Measurements from ENCODE around the gene TBX4. TPM values are rescaled to one million over a fixed set of nuclear protein-coding genes. Genes with fewer than 3 reads are reported as not detected.
"Not testable (repeated sequence)": the region's sequence is repeated elsewhere in the genome, so short reads cannot be mapped to it uniquely, and the experiment has no call there.

TBX4 gene
- total RNA-seq, 1 experiment from 2014 or later = not detected

DNA sequence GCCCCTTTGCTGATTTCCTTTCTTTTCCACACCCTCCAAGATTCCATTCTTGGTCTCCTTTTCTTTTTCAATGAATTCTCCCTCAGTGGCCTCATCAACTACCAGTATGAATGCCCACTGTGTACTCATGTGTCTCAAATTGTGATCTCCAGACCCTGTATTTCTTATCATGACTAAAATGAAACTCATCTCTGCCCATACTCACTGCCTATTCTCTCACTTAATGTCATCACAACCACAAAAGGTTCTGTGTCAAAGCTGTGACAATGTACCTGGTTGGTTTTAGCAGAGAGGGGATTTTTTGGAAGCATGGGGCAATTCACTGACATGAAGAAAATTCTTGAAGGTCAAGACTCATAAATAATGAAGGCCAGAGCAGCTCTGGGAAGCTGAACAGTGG, 11.5 kb upstream of the TBX4 start:
- H3K27me3 ChIP-seq (ENCODE audit: insufficient read depth, low read length) = no peaks in the 10 kb centered on the region; the same call in 1 of the 2 replicates
- H4K8ac ChIP-seq (replicated peaks; ENCODE audit: insufficient read length, low read depth, low read length) = no peak overlapping the region
- H3K18ac ChIP-seq (ENCODE audit: insufficient read length, low read depth, low read length) = no peak overlapping the region
- no peak overlapping the region for H3K4me2 ChIP-seq (ENCODE audit: insufficient read depth, insufficient read length, low read length)
- H3K27ac ChIP-seq (ENCODE audit: insufficient read length, low read depth, low read length) = no peak overlapping the region
- H4K20me1 ChIP-seq (ENCODE audit: control insufficient read depth, insufficient read depth, insufficient read length) = no peaks in the 10 kb centered on the region
- no peak overlapping the region for H3K9ac ChIP-seq (ENCODE audit: extremely low read depth, insufficient read length, low read length)
- H3K4ac ChIP-seq (ENCODE audit: low read depth, low read length) = no peak overlapping the region
- H3K14ac ChIP-seq (ENCODE audit: insufficient read depth, low read length) = no peak overlapping the region
- H3T11ph ChIP-seq (ENCODE audit: low read length) = no peak overlapping the region
- H3K56ac ChIP-seq (ENCODE audit: insufficient read length, low read depth, low read length) = no peak overlapping the region
- no peaks in the 10 kb centered on the region for H3K23me2 ChIP-seq (ENCODE audit: insufficient read length, low read depth, low read length, poor library complexity, severe bottlenecking)
- H3K4me1 Mint-ChIP-seq = peaks cover 19 to 27% of the 10 kb centered on the region in 2 experiments
- H3K79me1 ChIP-seq (ENCODE audit: insufficient read depth, low read depth, low read length, poor library complexity, severe bottlenecking) = no peaks in the 10 kb centered on the region
- no peak overlapping the region for H2BK120ac ChIP-seq (ENCODE audit: low read depth, low read length, poor library complexity, severe bottlenecking)
- H2BK12ac ChIP-seq (ENCODE audit: insufficient read length, low read depth, low read length) = no peak overlapping the region
- peaks cover 58% of the 10 kb centered on the region for H3K27me3 Mint-ChIP-seq (ENCODE audit: low read depth)
- H3K4me3 Mint-ChIP-seq = no peak overlapping the region
- H3K27ac Mint-ChIP-seq = no peak overlapping the region
- H2BK5ac ChIP-seq (ENCODE audit: insufficient read length, low read length) = no peak overlapping the region
- H2AFZ ChIP-seq (ENCODE audit: low read length) = no peak overlapping the region
- H3K9me3 ChIP-seq (ENCODE audit: control insufficient read depth, low read depth, low read length) = no peaks in the 10 kb centered on the region
- no peak overlapping the region for H2BK20ac ChIP-seq (ENCODE audit: low read depth, low read length, poor library complexity, severe bottlenecking)
- H4K91ac ChIP-seq (ENCODE audit: insufficient read length, low read depth, low read length) = no peak overlapping the region
- TF ChIP-seq CTCF (conservative IDR thresholded peaks at IDR 0.05) = no peak
- H2AK5ac ChIP-seq (ENCODE audit: insufficient read length, low read length) = no peak overlapping the region
- peaks cover 5 to 9% of the 10 kb centered on the region in 2 experiments; a peak in 4 of 5 replicates for H3K9me3 Mint-ChIP-seq
- H3K79me2 ChIP-seq (ENCODE audit: insufficient read depth, low read length) = no peaks in the 10 kb centered on the region
- no peak overlapping the region for H2BK15ac ChIP-seq (ENCODE audit: low read depth, low read length)
- no peak for DNase-seq
- H3K36me3 Mint-ChIP-seq (ENCODE audit: insufficient read depth in 1 of 3, low read depth in 3 of 3) = no peaks in the 10 kb centered on the region; a peak in 1 of 7 replicates
- no peaks in the 10 kb centered on the region for H3K4me1 ChIP-seq (ENCODE audit: insufficient read depth, low read length)
- H4K5ac ChIP-seq (ENCODE audit: insufficient read length, low read depth, low read length) = no peak overlapping the region
- H3K23ac ChIP-seq (ENCODE audit: insufficient read length, low read depth, low read length) = no peak overlapping the region

- H2BK120ac ChIP-seq (ENCODE audit: low read depth, low read length, poor library complexity, severe bottlenecking); H2BK20ac ChIP-seq (ENCODE audit: low read depth, low read length, poor library complexity, severe bottlenecking); H3K79me2 ChIP-seq (ENCODE audit: insufficient read depth, low read length); H2BK15ac ChIP-seq (ENCODE audit: low read depth, low read length); H3K27me3 ChIP-seq (ENCODE audit: insufficient read depth, low read length); H3K23ac ChIP-seq (ENCODE audit: insufficient read length, low read depth, low read length); H4K8ac ChIP-seq (replicated peaks; ENCODE audit: insufficient read length, low read depth, low read length); H4K5ac ChIP-seq (ENCODE audit: insufficient read length, low read depth, low read length); H3K27ac Mint-ChIP-seq; H3K79me1 ChIP-seq (ENCODE audit: insufficient read depth, low read depth, low read length, poor library complexity, severe bottlenecking); H3K4me3 Mint-ChIP-seq; H4K91ac ChIP-seq (ENCODE audit: insufficient read length, low read depth, low read length); H3K9me3 ChIP-seq (ENCODE audit: control insufficient read depth, low read depth, low read length); H2BK5ac ChIP-seq (ENCODE audit: insufficient read length, low read length); H3K56ac ChIP-seq (ENCODE audit: insufficient read length, low read depth, low read length); H2AK5ac ChIP-seq (ENCODE audit: insufficient read length, low read length); H3K9me3 Mint-ChIP-seq; H3K14ac ChIP-seq (ENCODE audit: insufficient read depth, low read length); H2AFZ ChIP-seq (ENCODE audit: low read length); H3K27ac ChIP-seq (ENCODE audit: insufficient read length, low read depth, low read length); H3K36me3 Mint-ChIP-seq (ENCODE audit: insufficient read depth in 1 of 3, low read depth in 3 of 3); H3K4me1 ChIP-seq (ENCODE audit: insufficient read depth, low read length); H3K4ac ChIP-seq (ENCODE audit: low read depth, low read length); H2BK12ac ChIP-seq (ENCODE audit: insufficient read length, low read depth, low read length); H4K20me1 ChIP-seq (ENCODE audit: control insufficient read depth, insufficient read depth, insufficient read length); H3K18ac ChIP-seq (ENCODE audit: insufficient read length, low read depth, low read length); H3K9ac ChIP-seq (ENCODE audit: extremely low read depth, insufficient read length, low read length); H3K23me2 ChIP-seq (ENCODE audit: insufficient read length, low read depth, low read length, poor library complexity, severe bottlenecking); H3K4me2 ChIP-seq (ENCODE audit: insufficient read depth, insufficient read length, low read length); H3T11ph ChIP-seq (ENCODE audit: low read length); DNase-seq: not testable (repeated sequence)
- no CpG with 5 or more reads among the region's 6 CpGs for WGBS (ENCODE audit: extremely low coverage, insufficient read length, low lambda C conversion rate)
- Mint-ChIP-seq H3K4me1 (peaks cover 26 to 31% of the 10 kb centered on the region in 2 experiments), H3K27me3 (ENCODE audit: low read depth) (peaks cover 61% of the 10 kb centered on the region)
These were observed 10.7 kb upstream of the TBX4 start for GRCh38 chr17:61441507-61441906.

Measured in H9 (cell line).